GM21717 (cell line): ENCODE results near the gene PKN1.

Source experiments
- ATAC-seq: cut with Tn5 transposase; IDR thresholded peaks from one replicate; pipeline ENCODE4 v1.9.1; 2021; ENCODE audit warnings: mild to moderate bottlenecking, moderate library complexity; ENCODE audit not compliant: unreplicated experiment

PKN1 gene

GRCh38 chr19:14507704-14508542 lies 74.8 kb downstream of the PKN1 start:
- ATAC-seq, result no peak

DNA sequence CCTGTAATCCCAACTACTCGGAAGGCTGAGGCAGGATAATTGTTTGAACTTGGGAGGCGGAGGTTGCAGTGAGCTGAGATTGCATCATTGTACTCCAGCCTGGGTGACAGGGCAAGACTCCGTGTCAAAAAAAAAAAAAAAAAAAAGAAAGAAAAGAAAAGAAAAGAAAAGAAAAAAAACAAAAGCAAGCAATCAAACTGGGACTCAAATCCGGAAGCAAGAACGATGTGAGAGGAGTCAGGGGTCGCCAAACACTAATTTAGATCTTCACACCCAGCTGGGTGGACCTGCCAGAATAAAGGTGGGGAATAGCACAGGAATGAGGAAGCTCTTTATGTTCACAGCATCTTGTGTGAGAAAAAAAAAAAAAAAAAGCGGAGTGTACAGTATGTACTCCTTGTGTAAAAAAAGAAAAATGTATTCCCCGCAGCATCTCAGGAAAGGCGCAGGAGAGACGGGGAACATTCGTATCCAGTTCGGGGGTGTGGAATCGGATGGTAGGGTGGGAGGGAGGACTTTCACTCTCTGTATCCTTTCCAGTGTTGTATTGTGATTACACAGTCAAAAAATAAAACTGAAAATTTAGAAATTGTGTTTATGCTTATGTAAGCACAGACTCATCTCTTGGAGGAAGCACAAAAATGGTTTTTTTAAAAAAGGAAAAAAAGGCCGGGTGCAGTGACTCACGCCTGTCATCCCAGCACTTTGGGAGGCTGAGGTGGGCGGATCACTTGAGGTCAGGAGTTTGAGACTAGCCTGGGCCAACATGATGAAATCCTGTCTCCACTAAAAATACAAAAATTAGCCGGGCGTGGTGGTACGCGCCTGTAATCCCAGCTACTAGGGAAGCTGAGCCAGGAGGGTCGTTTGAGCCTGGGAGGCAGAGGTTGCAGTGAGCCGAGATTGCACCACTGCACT lies 77.5 kb downstream of the PKN1 start:
- no peak for ATAC-seq

DNA sequence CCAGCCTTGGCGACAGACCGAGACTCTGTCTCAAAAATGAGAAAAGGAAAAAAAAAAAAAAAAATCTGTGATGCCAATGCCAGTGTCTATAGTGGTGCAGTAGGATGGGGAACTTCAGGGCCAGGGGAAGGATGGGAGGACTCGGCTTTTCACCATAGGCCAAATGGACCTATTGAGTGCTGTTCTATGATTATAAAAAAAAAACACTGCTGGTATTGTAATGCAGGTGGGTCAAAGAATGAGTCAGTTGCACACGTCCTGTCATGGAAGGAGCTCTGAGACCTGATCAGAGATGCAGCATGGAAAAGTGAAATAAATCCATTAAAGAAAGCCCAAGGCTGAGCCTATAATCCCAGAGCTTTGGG lies 78.1 kb downstream of the PKN1 start:
- ATAC-seq, result no peak

GRCh38 chr19:14512406-14512961 lies 79.4 kb downstream of the PKN1 start:
- no peak for ATAC-seq

DNA sequence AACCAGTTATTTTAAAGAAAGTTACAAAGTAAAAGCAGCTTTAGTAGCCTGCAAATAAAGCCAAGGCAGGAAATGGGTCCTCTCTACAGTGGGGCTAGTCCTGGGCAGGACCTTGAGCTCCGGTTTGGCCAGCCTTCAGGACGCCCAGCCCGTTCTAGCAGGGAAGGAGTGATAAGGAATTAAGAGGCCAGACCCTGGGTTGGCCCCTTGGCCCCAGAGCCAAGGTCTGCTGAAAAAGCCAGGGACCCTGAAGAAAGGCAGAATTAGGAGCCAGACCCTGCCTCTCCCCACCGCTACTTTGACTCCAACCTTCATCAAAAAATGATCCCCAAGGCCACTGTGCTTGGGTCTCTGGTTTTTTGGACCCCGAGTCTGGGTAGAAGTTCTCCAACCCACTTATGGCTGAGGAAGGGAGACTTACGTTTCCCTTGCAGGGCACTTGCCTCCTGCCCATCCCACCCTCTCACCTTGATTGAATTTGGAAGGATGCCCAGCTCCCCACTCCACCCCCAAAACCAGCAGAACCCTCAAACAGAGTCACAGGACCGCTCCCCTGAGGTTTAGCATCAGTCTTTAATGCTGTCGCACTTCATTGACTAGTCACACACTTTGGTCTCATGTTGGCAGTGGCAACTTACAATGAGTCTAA lies 81.2 kb downstream of the PKN1 start:
- ATAC-seq, result no peak

DNA sequence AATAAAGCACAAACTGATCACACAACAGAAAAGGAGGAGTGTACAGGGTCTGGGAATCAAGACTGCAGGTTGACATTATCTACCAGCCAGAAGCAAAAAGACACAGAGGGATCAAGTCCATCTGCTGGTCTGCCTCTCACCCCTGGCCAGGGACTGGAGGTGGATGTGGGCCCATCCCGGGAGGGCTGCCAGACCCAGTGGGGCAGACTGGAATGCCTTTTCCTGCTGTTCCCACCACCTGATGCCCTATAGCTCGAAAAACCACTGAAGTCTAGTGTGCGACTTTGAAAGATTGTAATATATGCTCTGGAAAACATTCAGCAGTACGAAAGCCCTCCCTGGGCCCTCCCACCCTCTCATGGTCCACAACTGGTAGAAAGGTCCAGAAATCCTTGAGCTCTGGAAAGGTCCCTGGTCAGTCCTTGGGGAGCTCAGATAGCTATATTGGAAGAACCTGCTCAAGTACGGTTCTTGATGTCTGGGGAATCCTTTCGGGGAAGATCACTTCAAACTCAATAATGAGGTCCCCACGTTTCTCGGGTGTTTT lies 82.5 kb downstream of the PKN1 start:
- no peak for ATAC-seq

- no peak for ATAC-seq
Measured at GRCh38 chr19:14516048-14516534, 83.0 kb downstream of the PKN1 start.

DNA sequence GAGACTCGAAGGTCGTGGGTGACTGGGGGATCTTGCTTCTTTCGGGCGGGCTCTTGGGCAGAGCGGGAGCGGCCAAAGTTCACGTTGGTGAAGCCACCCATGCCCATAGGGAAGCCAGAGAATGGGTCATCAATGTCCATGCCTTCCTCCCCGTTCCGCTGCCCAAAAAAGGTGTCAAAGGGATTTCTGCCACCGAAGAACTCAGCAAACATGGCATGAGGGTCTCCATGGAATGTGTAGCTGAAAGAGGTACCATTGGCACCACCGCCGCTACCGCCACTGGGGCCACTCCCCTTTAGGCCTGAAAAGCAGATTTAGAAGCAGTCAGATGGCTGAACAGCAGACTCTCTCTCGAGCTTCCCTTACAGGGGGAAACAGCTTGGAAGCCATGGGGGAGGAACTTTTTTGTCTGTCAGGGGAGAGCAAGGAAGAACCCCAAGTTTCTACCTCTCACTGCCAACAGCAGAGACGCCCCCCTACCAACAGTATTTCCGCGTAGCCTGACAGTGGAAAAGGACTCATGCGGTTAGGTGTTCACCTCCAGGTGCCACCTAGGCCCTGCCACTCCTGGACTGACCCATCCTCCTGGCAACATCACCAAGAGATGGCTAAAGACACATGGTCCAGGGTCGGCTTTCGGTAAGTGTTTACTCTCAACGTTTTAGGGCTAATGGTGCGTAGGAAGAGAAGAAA lies 83.8 kb downstream of the PKN1 start:
- ATAC-seq, result no peak

DNA sequence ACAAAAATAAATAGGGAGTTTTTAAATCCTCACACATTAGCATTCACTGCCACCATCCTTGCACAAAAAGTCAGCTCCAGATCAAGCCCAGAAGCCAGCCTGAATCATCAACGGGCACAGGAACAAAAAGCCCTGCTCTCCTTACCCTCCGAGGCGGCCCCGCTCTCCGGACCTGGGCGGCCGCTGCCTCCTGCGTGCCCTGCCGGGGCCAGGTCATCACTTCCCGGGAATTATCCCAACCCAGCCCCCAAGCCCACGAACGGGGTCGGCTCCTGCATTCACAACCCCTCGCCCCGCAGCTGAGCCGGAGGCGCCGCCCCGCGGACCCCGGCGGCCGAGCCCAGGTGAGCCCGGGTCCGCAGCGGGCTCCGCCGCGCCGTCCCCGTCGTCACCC lies 84.3 kb downstream of the PKN1 start:
- ATAC-seq, result peak; percentile 2

DNA sequence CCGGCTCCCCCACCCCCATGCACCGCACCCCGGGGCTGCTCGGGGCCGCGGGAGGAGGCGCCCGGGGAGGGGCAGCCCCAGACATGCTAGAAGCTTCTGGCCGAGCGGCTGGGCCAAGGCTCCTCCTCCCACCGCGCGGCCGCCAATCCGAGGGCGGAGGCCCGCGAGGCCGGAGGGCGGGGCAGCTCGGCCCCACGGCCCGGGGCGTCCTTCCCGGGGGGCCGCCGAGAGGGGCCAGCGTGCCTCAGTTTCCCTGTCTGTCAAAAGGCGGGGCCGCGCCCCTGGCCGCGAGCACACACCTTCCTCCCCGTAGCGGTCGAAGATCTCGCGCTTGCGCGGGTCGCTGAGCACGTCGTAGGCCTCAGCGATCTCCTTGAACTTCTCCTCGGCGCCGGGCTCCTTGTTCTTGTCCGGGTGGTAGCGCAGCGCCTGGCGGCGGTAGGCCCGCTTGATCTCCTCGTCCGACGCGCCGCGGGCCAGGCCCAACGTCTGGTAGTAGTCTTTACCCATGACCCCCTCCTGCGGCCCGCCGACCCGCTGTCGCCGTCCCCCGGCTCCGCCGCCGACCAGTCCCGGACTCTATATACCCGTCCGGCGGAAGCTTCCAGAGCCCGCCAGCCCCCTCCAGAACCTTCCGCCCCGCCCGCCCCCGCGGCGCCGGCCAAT lies 84.9 kb downstream of the PKN1 start, which contains the start of gene DNAJB1:
TSS of gene DNAJB1 (minus strand) at position 558 of the 666 bp plus-strand sequence. CDS start at position 510, 48 bp downstream.
- ATAC-seq, result peak; percentile 50

- ATAC-seq, result no peak
Measured at GRCh38 chr19:14519245-14519859, 86.2 kb downstream of the PKN1 start.

GRCh38 chr19:14519860-14520407 lies 86.8 kb downstream of the PKN1 start:
- no peak for ATAC-seq

DNA sequence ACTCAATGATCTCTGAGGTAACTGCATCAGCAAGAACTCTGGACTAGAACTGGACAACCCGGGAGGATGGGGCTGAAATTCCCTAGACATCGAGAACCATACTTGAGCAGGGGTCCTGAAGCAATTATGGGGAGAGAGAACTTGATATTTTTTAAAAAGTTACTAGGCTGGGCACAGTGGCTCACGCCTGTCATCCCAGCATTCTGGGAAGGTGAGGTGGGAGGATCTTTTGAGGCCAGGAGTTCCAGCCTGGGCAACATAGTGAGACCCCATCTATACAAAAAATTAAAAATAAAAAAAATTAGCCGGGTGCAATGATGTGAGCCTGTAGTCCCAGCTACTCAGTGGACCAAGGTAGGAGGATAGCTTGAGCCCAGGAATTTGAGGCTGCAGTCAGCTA lies 87.4 kb downstream of the PKN1 start:
- no peak for ATAC-seq
